ENCODE data around the gene UBALD2. TPM values are rescaled to one million over a fixed set of nuclear protein-coding genes. Genes with fewer than 3 reads are reported as not detected.

UBALD2 gene
- total RNA-seq, 4 donors from 2014 or later, result 6.1 to 8.8 (median 8.4) TPM

DNA sequence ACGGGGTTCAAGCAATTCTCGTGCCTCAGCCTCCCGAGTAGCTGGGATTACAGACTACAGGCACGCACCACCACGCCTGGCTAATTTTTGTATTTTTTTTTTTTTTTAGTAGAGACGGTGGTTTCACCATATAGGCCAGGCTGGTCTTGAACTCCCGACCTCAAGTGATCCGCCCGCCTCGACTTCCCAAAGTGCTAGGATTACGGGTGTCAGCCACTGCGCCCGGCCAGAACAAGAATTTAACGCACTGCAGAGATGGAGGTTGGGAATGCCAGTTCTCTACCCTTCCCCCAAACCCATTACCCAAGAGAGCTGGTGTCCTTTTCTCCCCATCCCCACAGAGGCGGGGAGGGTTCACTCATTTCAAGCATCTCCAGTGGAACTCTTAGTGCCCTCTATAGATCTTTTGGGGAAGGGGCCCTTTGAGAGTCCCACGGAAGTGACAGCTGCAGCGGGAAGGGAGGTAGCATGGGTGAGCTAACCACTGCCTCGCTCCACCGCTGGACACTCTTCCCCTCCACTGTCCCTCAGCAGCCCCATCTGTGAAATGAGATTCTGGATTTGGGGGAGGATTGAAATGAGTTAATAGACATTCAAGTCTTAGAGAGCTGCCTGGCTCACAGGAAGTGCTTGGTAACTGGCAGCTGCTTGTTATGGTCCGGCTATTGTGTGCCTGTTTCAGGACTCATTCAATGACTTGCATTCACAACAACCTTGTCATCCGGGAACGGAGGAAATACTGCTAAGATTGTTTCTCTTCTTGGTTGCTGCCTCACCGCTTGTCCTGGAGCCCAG is 3.5 kb upstream of the UBALD2 start:
- Histone ChIP-seq H3K4me1 (peaks cover 0 to 32% (median 6%) of the 10 kb centered on the region in 3 donors), H3K4me3 (no peak overlapping the region), H3K27me3 (no peaks in the 10 kb centered on the region), H3K27ac (peak overlapping the region in 3 of 4 donors; percentile 19 to 59 (median 37)), H3K9me3 (no peaks in the 10 kb centered on the region), H3K36me3 (no peaks in the 10 kb centered on the region)
- WGBS, 2 donors (ENCODE audit: low coverage in 1 of 2), result 83 to 87% methylated on average over 20 to 22 of the region's 23 CpGs
- TF ChIP-seq, protein P1, sequence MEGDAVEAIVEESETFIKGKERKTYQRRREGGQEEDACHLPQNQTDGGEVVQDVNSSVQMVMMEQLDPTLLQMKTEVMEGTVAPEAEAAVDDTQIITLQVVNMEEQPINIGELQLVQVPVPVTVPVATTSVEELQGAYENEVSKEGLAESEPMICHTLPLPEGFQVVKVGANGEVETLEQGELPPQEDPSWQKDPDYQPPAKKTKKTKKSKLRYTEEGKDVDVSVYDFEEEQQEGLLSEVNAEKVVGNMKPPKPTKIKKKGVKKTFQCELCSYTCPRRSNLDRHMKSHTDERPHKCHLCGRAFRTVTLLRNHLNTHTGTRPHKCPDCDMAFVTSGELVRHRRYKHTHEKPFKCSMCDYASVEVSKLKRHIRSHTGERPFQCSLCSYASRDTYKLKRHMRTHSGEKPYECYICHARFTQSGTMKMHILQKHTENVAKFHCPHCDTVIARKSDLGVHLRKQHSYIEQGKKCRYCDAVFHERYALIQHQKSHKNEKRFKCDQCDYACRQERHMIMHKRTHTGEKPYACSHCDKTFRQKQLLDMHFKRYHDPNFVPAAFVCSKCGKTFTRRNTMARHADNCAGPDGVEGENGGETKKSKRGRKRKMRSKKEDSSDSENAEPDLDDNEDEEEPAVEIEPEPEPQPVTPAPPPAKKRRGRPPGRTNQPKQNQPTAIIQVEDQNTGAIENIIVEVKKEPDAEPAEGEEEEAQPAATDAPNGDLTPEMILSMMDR (IDR thresholded peaks at IDR 0.05), result no peak
- no peak for TF ChIP-seq POLR2AphosphoS5 (IDR thresholded peaks at IDR 0.05)
- no peak for TF ChIP-seq POLR2A (IDR thresholded peaks at IDR 0.05)
- TF ChIP-seq EP300 (IDR thresholded peaks at IDR 0.05), result no peak
- no peak for ATAC-seq

GRCh38 chr17:76262732-76263344 is 2.3 kb upstream of the UBALD2 start:
- Histone ChIP-seq H3K27me3 (no peaks in the 10 kb centered on the region), H3K36me3 (no peaks in the 10 kb centered on the region), H3K9me3 (no peaks in the 10 kb centered on the region), H3K4me1 (peaks cover 0 to 44% (median 19%) of the 10 kb centered on the region in 3 donors), H3K4me3 (no peak overlapping the region), H3K27ac (peak overlapping the region in 3 of 4 donors; percentile 19 to 69 (median 59))
- WGBS, 2 donors (ENCODE audit: low coverage in 1 of 2), result 46 to 57% methylated on average over 5 to 6 of the region's 9 CpGs
- ATAC-seq, result no peak
- no peak for TF ChIP-seq EP300 (IDR thresholded peaks at IDR 0.05)
- no peak for TF ChIP-seq POLR2A (IDR thresholded peaks at IDR 0.05)
- no peak for TF ChIP-seq POLR2AphosphoS5 (IDR thresholded peaks at IDR 0.05)
- TF ChIP-seq, protein P1 (IDR thresholded peaks at IDR 0.05), result no peak

- H3K4me1 ChIP-seq, result peaks cover 0 to 55% (median 28%) of the 10 kb centered on the region in 3 donors
- H3K4me3 ChIP-seq, result no peak overlapping the region
- WGBS, 2 donors (ENCODE audit: low coverage in 1 of 2), result 92 to 93% methylated on average over 3 to 4 of the region's 5 CpGs
- peak overlapping the region in 3 of 4 donors; percentile 37 to 79 (median 78) for H3K27ac ChIP-seq
- TF ChIP-seq, protein P1 (IDR thresholded peaks at IDR 0.05), result no peak
- TF ChIP-seq POLR2AphosphoS5 (IDR thresholded peaks at IDR 0.05) (no peak), EP300 (IDR thresholded peaks at IDR 0.05) (no peak), POLR2A (IDR thresholded peaks at IDR 0.05) (no peak)
- H3K27me3 ChIP-seq, result no peaks in the 10 kb centered on the region
- H3K36me3 ChIP-seq, result peaks cover 0 to under 1% of the 10 kb centered on the region in 2 donors
- no peak for ATAC-seq
- no peaks in the 10 kb centered on the region for H3K9me3 ChIP-seq
Measured at GRCh38 chr17:76263896-76264295, 1.3 kb upstream of the UBALD2 start.

DNA sequence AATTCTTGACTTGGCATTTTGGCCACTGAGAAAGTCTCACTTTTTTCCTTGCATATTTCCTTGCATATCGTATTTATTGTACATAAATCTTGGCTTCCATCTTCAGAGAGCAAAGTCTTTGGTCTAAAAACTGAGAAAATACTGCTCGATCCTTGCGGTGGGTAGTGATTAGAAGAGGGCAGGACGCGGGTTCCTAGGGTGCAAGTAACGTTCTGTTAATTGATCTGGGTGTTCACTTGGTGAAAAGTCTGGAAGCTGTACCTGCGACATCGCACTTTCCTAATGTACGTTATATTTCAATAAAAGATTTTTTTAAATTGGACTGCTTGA is 758 bp upstream of the UBALD2 start:
- no peak for TF ChIP-seq EP300 (IDR thresholded peaks at IDR 0.05)
- TF ChIP-seq, protein P1 (IDR thresholded peaks at IDR 0.05), result no peak
- no peak for TF ChIP-seq POLR2AphosphoS5 (IDR thresholded peaks at IDR 0.05)
- no peak for TF ChIP-seq POLR2A (IDR thresholded peaks at IDR 0.05)
- no peaks in the 10 kb centered on the region for H3K9me3 ChIP-seq
- peak overlapping the region in 1 of 2 donors; percentile 14 for H3K4me3 ChIP-seq
- H3K36me3 ChIP-seq, result peaks cover 0 to 5% of the 10 kb centered on the region in 2 donors
- 20 to 25% methylated on average over 8 to 9 of the region's 9 CpGs for WGBS, 2 donors (ENCODE audit: low coverage in 1 of 2)
- H3K27me3 ChIP-seq, result no peaks in the 10 kb centered on the region
- no peak for ATAC-seq
- H3K4me1 ChIP-seq, result peaks cover 0 to 60% (median 33%) of the 10 kb centered on the region in 3 donors
- peak overlapping the region; percentile 5 to 79 (median 72) for H3K27ac ChIP-seq
